ENCODE data around the gene SLC4A1.

GRCh38 chr17:44263345-44263902 is 4.5 kb downstream of the SLC4A1 start:
- TF ChIP-seq CTCF (conservative IDR thresholded peaks at IDR 0.05; ENCODE audit: low read depth in 2 of 2) (no peak), JUNB (IDR thresholded peaks at IDR 0.05; ENCODE audit: unreplicated experiment) (no peak), CREB1 (CRISPR knock-in tag; IDR thresholded peaks at IDR 0.05; ENCODE audit: low read depth) (no peak), POLR2AphosphoS5 (IDR thresholded peaks at IDR 0.05; ENCODE audit: low read depth) (no peak), ETS1 (IDR thresholded peaks at IDR 0.05) (no peak), EZH2phosphoT487 (IDR thresholded peaks at IDR 0.05; ENCODE audit: unreplicated experiment) (no peak)

Measured in GM23338 (cell line).